Measurements from ENCODE around the gene UBTD2. TPM values are rescaled to one million over a fixed set of nuclear protein-coding genes. Genes with fewer than 3 reads are reported as not detected.

UBTD2 gene
- total RNA-seq, 1 experiment from 2014 or later: 22.7 TPM

DNA sequence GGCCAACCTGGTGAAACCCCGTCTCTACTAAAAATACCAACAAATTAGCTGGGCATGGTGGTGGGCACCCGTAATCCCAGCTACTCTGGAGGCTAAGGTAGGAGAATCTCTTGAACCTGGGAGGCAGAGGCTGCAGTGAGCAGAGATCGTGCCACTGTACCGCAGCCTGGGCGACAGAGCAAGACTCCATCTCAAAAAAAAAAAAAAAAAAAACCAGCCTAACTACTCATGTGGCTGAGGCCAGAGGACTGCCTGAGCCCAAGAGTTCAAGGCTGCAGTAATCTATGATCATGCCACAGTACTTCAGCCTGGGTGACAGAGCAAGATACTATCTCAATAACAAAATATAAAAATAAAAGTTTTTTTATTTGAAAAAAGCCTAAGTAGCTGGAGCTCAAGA is 3.2 kb downstream of the UBTD2 start (continued):
- TF ChIP-seq, protein P1, sequence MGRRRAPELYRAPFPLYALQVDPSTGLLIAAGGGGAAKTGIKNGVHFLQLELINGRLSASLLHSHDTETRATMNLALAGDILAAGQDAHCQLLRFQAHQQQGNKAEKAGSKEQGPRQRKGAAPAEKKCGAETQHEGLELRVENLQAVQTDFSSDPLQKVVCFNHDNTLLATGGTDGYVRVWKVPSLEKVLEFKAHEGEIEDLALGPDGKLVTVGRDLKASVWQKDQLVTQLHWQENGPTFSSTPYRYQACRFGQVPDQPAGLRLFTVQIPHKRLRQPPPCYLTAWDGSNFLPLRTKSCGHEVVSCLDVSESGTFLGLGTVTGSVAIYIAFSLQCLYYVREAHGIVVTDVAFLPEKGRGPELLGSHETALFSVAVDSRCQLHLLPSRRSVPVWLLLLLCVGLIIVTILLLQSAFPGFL (CRISPR knock-in tag; IDR thresholded peaks at IDR 0.05; ENCODE audit: borderline replicate concordance): no peak

DNA sequence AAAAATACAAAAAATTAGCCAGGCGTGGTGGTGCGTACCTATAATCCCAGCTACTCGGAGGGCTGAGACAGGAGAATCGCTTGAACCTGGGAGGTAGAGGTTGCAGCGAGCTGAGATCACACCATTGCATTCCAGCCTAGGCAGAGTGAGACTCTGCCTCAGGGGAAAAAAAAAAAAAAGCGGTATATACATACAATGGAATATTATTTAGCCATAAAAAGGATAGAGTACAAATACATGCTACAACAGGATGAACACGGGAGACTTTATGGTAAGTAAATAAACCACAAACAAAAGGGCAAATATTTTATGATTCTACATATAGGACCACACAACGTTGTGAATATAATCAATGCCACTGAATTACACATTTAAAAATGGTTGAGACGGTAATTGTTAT is 5.2 kb downstream of the UBTD2 start:
- ATAC-seq: no peak
- Mint-ChIP-seq H3K9me3 (peaks cover 5% of the 10 kb centered on the region; the same call in 1 of the 2 replicates), H3K27ac (no peak overlapping the region), H3K36me3 (peaks cover 7% of the 10 kb centered on the region), H3K4me1 (peaks cover 48% of the 10 kb centered on the region), H3K27me3 (ENCODE audit: low read depth) (no peaks in the 10 kb centered on the region), H3K4me3 (no peak overlapping the region)
- DNase-seq (ENCODE audit: low spot score): no peak
- ChIA-PET POLR2A (interaction anchor here (0.7 kb wide), 1 partner anchor 11 kb away, joined by 4 read pairs; no protein-coding TSS in a partner anchor), CTCF (interaction anchor here (1.1 kb wide), 1 partner anchor 12 kb away, joined by 3 read pairs; no protein-coding TSS in a partner anchor)
- TF ChIP-seq ATF1 (CRISPR knock-in tag; IDR thresholded peaks at IDR 0.05) (no peak), TP53 (CRISPR knock-in tag; IDR thresholded peaks at IDR 0.05) (no peak), ZNF317 (CRISPR knock-in tag; IDR thresholded peaks at IDR 0.05; ENCODE audit: borderline replicate concordance, low read depth) (no peak), EMX1 (CRISPR knock-in tag; IDR thresholded peaks at IDR 0.05) (no peak), NFYB (CRISPR knock-in tag; conservative IDR thresholded peaks at IDR 0.05; ENCODE audit: low read depth) (no peak), GTF2I (CRISPR knock-in tag; conservative IDR thresholded peaks at IDR 0.05) (no peak), NFATC4 (CRISPR knock-in tag; IDR thresholded peaks at IDR 0.05) (no peak), JAZF1 (CRISPR knock-in tag; IDR thresholded peaks at IDR 0.05) (no peak)
- TF ChIP-seq, protein P2, sequence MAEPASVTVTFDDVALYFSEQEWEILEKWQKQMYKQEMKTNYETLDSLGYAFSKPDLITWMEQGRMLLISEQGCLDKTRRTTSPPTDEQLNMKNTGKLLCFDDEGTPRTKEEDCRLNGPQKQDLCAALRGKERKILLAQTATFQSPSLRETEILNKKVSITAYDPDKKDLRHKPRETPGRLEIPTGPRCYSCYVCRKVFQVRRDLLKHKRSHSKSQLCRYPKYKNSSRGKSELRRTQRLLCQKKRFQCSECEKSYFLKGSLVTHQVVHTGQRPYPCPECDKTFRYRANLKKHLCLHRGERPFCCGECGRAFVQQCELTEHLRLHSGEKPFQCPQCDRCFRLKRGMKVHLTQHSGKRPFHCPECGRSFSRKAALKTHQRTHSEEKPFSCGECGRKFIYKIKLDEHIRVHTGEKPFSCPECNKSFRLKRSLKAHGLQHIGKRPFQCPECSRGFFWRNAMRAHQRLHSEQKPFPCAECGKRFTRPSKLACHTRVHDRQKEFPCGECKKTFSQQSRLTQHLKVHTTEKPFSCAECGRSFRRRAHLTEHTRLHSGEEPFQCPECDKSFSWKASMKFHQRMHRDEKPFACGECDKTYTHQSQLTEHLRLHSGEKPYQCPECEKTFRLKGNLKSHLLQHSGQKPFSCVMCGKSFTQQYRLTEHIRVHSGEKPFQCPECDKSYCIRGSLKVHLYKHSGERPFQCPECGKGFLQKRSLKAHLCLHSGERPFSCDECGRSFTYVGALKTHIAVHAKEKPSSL (CRISPR knock-in tag; conservative IDR thresholded peaks at IDR 0.05): no peak
- TF ChIP-seq, protein P3, sequence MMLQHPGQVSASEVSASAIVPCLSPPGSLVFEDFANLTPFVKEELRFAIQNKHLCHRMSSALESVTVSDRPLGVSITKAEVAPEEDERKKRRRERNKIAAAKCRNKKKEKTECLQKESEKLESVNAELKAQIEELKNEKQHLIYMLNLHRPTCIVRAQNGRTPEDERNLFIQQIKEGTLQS (CRISPR knock-in tag; conservative IDR thresholded peaks at IDR 0.05): no peak
- TF ChIP-seq, protein P4, sequence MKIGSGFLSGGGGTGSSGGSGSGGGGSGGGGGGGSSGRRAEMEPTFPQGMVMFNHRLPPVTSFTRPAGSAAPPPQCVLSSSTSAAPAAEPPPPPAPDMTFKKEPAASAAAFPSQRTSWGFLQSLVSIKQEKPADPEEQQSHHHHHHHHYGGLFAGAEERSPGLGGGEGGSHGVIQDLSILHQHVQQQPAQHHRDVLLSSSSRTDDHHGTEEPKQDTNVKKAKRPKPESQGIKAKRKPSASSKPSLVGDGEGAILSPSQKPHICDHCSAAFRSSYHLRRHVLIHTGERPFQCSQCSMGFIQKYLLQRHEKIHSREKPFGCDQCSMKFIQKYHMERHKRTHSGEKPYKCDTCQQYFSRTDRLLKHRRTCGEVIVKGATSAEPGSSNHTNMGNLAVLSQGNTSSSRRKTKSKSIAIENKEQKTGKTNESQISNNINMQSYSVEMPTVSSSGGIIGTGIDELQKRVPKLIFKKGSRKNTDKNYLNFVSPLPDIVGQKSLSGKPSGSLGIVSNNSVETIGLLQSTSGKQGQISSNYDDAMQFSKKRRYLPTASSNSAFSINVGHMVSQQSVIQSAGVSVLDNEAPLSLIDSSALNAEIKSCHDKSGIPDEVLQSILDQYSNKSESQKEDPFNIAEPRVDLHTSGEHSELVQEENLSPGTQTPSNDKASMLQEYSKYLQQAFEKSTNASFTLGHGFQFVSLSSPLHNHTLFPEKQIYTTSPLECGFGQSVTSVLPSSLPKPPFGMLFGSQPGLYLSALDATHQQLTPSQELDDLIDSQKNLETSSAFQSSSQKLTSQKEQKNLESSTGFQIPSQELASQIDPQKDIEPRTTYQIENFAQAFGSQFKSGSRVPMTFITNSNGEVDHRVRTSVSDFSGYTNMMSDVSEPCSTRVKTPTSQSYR (CRISPR knock-in tag; IDR thresholded peaks at IDR 0.05): no peak
- TF ChIP-seq, protein P5, sequence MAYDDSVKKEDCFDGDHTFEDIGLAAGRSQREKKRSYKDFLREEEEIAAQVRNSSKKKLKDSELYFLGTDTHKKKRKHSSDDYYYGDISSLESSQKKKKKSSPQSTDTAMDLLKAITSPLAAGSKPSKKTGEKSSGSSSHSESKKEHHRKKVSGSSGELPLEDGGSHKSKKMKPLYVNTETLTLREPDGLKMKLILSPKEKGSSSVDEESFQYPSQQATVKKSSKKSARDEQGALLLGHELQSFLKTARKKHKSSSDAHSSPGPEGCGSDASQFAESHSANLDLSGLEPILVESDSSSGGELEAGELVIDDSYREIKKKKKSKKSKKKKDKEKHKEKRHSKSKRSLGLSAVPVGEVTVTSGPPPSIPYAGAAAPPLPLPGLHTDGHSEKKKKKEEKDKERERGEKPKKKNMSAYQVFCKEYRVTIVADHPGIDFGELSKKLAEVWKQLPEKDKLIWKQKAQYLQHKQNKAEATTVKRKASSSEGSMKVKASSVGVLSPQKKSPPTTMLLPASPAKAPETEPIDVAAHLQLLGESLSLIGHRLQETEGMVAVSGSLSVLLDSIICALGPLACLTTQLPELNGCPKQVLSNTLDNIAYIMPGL (CRISPR knock-in tag; IDR thresholded peaks at IDR 0.05): no peak
- TF ChIP-seq, protein P6, sequence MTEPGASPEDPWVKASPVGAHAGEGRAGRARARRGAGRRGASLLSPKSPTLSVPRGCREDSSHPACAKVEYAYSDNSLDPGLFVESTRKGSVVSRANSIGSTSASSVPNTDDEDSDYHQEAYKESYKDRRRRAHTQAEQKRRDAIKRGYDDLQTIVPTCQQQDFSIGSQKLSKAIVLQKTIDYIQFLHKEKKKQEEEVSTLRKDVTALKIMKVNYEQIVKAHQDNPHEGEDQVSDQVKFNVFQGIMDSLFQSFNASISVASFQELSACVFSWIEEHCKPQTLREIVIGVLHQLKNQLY (CRISPR knock-in tag; IDR thresholded peaks at IDR 0.05): no peak
- TF ChIP-seq, protein P7, sequence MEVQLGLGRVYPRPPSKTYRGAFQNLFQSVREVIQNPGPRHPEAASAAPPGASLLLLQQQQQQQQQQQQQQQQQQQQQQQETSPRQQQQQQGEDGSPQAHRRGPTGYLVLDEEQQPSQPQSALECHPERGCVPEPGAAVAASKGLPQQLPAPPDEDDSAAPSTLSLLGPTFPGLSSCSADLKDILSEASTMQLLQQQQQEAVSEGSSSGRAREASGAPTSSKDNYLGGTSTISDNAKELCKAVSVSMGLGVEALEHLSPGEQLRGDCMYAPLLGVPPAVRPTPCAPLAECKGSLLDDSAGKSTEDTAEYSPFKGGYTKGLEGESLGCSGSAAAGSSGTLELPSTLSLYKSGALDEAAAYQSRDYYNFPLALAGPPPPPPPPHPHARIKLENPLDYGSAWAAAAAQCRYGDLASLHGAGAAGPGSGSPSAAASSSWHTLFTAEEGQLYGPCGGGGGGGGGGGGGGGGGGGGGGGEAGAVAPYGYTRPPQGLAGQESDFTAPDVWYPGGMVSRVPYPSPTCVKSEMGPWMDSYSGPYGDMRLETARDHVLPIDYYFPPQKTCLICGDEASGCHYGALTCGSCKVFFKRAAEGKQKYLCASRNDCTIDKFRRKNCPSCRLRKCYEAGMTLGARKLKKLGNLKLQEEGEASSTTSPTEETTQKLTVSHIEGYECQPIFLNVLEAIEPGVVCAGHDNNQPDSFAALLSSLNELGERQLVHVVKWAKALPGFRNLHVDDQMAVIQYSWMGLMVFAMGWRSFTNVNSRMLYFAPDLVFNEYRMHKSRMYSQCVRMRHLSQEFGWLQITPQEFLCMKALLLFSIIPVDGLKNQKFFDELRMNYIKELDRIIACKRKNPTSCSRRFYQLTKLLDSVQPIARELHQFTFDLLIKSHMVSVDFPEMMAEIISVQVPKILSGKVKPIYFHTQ (CRISPR knock-in tag; IDR thresholded peaks at IDR 0.05): no peak
- TF ChIP-seq, protein P8, sequence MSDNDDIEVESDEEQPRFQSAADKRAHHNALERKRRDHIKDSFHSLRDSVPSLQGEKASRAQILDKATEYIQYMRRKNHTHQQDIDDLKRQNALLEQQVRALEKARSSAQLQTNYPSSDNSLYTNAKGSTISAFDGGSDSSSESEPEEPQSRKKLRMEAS (CRISPR knock-in tag; IDR thresholded peaks at IDR 0.05): no peak
- TF ChIP-seq, protein P9, sequence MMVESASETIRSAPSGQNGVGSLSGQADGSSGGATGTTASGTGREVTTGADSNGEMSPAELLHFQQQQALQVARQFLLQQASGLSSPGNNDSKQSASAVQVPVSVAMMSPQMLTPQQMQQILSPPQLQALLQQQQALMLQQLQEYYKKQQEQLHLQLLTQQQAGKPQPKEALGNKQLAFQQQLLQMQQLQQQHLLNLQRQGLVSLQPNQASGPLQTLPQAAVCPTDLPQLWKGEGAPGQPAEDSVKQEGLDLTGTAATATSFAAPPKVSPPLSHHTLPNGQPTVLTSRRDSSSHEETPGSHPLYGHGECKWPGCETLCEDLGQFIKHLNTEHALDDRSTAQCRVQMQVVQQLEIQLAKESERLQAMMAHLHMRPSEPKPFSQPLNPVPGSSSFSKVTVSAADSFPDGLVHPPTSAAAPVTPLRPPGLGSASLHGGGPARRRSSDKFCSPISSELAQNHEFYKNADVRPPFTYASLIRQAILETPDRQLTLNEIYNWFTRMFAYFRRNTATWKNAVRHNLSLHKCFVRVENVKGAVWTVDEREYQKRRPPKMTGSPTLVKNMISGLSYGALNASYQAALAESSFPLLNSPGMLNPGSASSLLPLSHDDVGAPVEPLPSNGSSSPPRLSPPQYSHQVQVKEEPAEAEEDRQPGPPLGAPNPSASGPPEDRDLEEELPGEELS (CRISPR knock-in tag; IDR thresholded peaks at IDR 0.05): no peak

Measured in WTC11 (cell line).